GM12891 (cell line): Measurements from ENCODE around the gene LRMDA.

ENCODE experiments used
- DNase-seq: peaks from one replicate; pipeline ENCODE4 v3.0.0; 2011; ENCODE audit warnings: low spot score; ENCODE audit not compliant: insufficient read length
- FAIRE-seq: peaks from 2 replicates; lab custom pipeline; 2011; peaks lifted over from hg19 to GRCh38; lab: Jason Lieb, UNC
- PAX5 ChIP-seq: IDR thresholded peaks from 2 replicates; pipeline ENCODE4 v1.6.1; 2011; ENCODE audit warnings: low read length, moderate library complexity, mild to moderate bottlenecking; ENCODE audit not compliant: insufficient read depth, severe bottlenecking
- POLR2A ChIP-seq: IDR thresholded peaks from 2 replicates; pipeline ENCODE4 v1.6.1; 2011; ENCODE audit warnings: low read depth, low read length, control low read depth
- POLR2AphosphoS5 ChIP-seq: IDR thresholded peaks from 2 replicates; pipeline ENCODE4 v1.6.1; 2011; ENCODE audit warnings: low read depth, low read length, control low read depth
- POU2F2 ChIP-seq: IDR thresholded peaks from 2 replicates; pipeline ENCODE4 v1.6.1; 2011; ENCODE audit warnings: low read depth, mild to moderate bottlenecking, control low read depth, low read length, moderate library complexity
- SPI1 ChIP-seq: IDR thresholded peaks from 2 replicates; pipeline ENCODE4 v1.6.1; 2011; ENCODE audit warnings: low read depth, low read length, control low read depth
- TAF1 ChIP-seq: IDR thresholded peaks from 2 replicates; pipeline ENCODE4 v1.6.1; 2011; ENCODE audit warnings: low read depth, low read length, control low read depth

The LRMDA gene

DNA sequence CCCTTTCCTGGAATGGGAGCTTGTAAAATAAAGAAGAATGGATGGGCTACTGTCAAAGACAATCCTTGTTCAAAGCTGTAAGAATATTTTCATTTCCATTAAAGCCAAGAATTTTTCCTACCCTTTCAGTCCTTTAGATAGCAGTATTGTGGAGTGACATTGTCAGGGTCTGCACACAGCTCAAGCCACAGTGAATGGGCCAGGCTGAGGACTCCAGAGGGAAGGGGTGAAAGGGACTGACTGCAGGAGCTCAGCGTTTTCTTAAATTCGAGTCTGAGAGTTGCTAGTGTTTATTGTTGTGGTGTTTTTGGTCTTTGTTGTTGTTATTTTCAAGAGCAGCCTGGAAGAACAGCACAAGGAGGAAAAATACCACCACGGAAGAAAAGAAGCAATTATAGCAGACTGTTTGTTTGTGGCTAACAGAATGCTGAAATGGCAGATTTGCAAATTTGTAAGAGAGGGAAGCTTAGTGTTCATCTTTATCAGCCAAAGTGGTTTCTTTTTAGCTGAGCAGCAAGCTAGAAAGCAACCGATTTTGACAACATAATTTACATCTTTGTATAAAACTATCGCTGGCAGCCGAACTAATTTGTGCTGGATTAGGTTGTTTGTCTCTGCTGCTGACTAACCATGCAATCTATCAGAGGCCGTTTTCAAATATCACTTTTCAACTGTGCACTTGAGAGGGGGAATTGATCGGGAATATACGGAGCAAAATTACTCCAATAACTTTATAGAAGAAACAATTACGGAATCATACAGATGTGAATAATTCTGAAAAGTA, 192.1 kb downstream of the LRMDA start:
- FAIRE-seq (no peak), DNase-seq (no peak)
- no peak for TF ChIP-seq PAX5

DNA sequence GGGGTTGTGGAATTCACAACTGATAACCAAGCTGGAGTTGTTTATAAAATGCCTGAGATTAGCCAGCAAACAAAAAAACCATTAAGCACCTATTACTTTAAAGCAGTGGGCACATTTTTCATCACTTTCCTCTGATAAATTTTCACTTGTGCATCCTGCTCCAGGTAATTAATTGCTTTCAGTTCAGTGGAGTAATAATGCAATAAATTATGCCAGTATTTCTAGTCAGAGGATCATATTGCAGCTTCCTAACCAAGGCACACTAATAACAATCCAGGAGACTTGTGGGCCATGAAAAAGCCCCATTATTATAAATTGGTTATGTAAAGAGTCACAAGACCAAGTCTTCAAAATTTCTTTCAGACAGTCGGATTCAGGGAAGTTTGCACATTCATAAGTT, 193.2 kb downstream of the LRMDA start:
- FAIRE-seq (no peak), DNase-seq (no peak)
- TF ChIP-seq POLR2A: no peak

DNA sequence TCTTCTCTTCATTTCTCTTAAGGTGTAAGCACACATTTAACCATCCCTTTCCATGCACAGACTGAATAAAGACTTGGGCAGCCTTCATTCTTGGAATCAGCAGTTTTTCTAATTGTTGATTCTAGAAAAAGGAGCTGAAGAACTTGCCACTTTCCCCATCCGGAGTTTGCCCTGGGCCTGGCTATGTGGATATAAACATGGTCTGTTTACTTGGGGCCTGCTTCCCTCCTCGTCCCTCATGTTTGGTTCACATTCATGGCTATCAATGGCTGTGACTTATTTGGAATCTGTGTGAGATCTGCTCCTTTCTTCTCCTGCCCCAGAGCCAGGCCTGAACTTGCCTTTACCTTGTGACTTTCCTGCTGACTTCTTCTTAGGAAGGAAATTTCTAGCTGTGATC, 199.3 kb downstream of the LRMDA start:
- FAIRE-seq (no peak), DNase-seq (no peak)
- no peak for TF ChIP-seq POU2F2
- no peak for TF ChIP-seq POLR2AphosphoS5
- TF ChIP-seq POLR2A: no peak
- no peak for TF ChIP-seq SPI1
- no peak for TF ChIP-seq TAF1
- TF ChIP-seq PAX5: no peak

DNA sequence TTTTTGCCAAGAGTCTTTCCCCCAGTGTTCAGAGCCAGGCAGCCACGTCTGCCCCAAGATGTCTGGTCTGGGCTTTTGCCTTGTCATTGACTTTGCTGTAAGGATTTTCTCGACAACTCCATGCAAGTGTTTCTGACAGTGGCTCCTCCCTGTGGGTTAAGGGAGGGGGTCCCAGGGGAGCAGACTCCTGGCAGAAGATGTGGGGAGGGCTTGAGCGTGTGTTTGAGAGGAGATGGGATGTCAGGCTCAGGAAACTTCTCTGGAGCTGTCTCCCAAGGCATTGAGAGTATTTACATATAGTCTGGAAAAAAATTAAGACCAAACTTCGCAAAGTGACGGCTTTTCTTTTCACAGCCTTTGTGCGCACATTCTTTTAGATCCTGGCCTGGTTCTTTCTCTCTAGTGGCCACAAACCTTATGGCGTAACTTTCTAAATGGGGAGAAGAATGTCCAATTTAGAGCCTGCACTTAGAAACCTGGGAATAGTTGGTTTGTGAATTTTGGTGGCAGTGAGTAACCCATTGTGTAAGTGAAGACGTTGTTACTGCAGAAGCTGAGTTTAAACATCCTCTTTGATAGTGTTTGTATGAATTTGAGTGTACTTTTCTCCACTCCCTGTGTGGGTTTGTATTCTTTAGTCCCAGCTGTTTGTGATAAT, 201.5 kb downstream of the LRMDA start:
- TF ChIP-seq SPI1: no peak
- TF ChIP-seq POU2F2: no peak
- no peak for TF ChIP-seq POLR2A
- TF ChIP-seq PAX5: no peak
- TF ChIP-seq POLR2AphosphoS5: no peak
- FAIRE-seq (no peak), DNase-seq (no peak)

DNA sequence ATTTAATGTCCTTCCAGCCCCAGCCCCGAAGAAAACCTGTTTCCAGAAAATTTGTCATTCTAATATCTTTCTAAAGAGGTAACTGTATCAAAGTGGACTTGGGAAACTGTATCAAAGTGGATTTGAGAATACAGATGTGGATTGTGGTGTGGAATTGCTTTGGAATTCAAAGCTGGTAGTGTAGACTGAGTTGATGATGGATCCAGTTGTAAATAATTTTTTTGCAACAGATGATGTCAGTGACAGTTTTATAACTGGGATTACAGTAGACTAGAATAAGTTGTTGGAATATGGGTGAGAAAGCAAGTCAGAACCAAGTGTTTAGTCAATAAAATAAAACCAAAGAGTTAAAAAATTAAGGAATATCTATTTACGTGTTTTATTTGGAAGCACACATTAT, 202.1 kb downstream of the LRMDA start:
- TF ChIP-seq PAX5 (no peak), POLR2AphosphoS5 (no peak), TAF1 (no peak), POU2F2 (no peak), POLR2A (no peak), SPI1 (no peak)
- FAIRE-seq (no peak), DNase-seq (no peak)

DNA sequence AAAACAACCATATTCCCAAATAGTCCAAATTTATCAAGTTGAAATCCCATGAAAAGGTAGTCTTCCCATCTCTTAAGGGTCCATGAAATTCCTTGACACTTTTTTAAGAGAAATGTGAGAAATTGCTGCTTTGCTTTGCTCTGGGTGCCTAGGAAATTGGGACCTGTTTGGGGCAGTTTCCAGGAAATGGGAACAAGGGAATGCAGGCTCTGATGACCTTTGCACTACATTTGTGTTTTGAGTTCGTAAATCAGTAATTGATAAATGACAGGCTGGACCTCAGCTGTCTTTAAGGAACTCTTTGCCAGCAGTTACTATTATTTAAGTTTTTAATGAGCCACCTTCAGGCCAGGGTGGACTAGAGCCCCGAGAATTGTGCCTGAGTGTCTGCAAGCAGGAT, 203.5 kb downstream of the LRMDA start:
- TF ChIP-seq TAF1 (no peak), SPI1 (no peak), POU2F2 (no peak), POLR2AphosphoS5 (no peak), PAX5 (no peak), POLR2A (no peak)
- FAIRE-seq (no peak), DNase-seq (no peak)

DNA sequence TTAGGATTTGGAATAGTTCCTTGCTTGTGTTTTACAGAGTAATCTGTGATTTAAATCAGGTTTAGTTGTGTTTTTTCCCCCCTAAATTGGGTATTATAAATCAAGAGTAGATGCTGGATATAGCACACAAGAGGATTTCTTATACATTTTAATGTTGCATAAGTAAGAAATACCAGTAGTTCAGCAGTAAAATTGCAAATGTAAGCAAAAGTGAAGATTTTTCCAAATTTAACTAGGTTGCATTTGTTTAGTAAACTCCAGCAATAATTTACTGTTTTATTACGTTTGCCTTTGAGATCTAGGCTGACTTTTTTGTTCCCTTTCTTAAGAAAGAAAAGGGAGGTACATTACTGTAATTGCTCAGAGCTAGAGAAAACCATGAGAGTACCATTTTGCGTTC, 207.3 kb downstream of the LRMDA start:
- FAIRE-seq (no peak), DNase-seq (no peak)
- TF ChIP-seq PAX5 (no peak), POU2F2 (no peak)

DNA sequence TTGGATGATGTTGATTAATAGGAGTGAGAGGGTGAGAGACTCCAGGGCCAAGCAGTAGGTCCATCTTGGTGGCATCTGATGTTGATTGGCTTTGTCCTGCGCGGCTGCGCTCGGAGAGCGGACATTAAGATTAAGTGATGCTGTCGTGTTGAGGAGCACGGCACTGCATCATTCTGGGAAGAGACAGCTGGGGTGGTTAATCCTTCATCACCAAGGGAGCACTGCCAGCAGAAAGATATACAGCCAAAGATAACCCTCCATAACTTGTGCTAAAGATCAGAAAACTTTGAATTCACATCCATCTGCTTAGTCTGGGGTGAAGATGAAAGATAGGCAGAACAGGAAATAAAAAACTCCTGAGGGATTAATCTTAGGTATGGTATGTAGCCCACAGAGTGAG, 208.3 kb downstream of the LRMDA start:
- no peak for FAIRE-seq
- TF ChIP-seq SPI1 (no peak), POU2F2 (no peak), POLR2AphosphoS5 (no peak), TAF1 (no peak), PAX5 (no peak), POLR2A (no peak)

DNA sequence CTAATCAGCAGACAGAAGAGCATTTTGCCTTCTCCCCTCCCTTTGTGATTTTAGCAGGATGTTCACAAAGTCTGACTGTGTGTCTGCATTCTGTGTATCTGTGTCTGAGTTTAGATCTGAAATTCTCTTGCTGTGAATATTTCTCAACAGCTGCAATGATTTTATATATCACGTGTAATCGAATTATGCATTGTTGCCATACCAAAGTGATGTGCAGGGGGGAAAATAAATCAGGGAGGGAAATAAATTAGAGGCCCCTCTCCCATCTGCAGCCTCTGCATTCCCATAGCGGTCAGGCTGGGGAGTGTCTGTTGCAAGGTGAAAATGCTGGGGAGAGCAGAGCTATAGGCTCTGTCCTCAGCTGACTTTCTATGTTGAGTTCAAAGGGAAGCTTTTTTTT, 209.0 kb downstream of the LRMDA start:
- no peak for FAIRE-seq
- TF ChIP-seq SPI1 (no peak), POLR2AphosphoS5 (no peak), TAF1 (no peak), POU2F2 (no peak), PAX5 (no peak), POLR2A (no peak)

More for the DNA sequence above, 208.3 kb downstream of the LRMDA start:
- no peak for DNase-seq

DNA sequence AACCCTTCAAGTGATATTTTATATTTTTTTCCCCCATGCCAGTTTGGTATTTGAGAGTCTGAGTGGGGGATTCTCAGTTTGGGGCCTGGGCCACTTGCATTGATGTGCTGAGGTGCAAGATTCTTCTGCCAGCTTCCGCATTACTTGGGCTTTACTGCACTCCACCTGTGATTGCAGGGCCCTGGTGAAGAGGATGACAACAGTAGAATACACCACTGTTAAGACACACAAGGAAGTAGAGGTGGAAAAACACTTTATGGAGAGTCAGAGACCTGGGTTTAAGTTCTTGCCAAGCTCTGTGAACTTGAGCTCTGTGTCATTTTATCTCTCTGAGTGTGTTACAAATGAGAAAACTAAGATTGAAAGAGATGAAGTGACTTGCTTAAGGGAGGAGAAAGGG, 209.4 kb downstream of the LRMDA start:
- DNase-seq (no peak), FAIRE-seq (no peak)
- TF ChIP-seq POLR2A: no peak
- TF ChIP-seq PAX5: no peak

More for the DNA sequence above, 209.0 kb downstream of the LRMDA start:
- DNase-seq: no peak
